HCT116 (cell line): ENCODE data around the gene NNT. TPM values are rescaled to one million over a fixed set of nuclear protein-coding genes. Genes with fewer than 3 reads are reported as not detected.
"Not testable (repeated sequence)": the region's sequence is repeated elsewhere in the genome, so short reads cannot be mapped to it uniquely, and the experiment has no call there.

Experiments used
- ATAC-seq: fragments of 200-7000 bp; cut with Tn5 transposase; 2 replicates; pipeline ENCODE4 v1.9.1; 2020; ENCODE audit warnings: mild to moderate bottlenecking, moderate library complexity
- BruUV-seq: library from RNA; stranded (reverse); fragments of 400-500 nt; replicated peaks from 2 replicates; lab custom pipeline; 2021; lab: Mats Ljungman, UMichigan
- CTCF ChIA-PET: fragments of 300-600 bp; sonication (Branson Sonifier 250); formaldehyde crosslinking; loops from one replicate; lab custom pipeline; 2021; ENCODE audit warnings: antibody characterized with exemption; lab: Charles Lee
- POLR2A ChIA-PET: fragments of 300-600, 350-600 bp; sonication (Branson Sonifier 250); formaldehyde crosslinking; loops from one replicate; lab custom pipeline; 2021; ENCODE audit warnings: antibody characterized with exemption; lab: Charles Lee
- RAD21 ChIA-PET, 2 experiments: fragments of 300-600 bp; sonication (Branson Sonifier 250); formaldehyde crosslinking; loops; one replicate each; lab custom pipeline; 2023; ENCODE audit warnings: low total read pairs in 2 of 2; ENCODE audit not compliant: uncharacterized antibody in 2 of 2, unreplicated experiment in 2 of 2, low non-redundant PET in 1 of 2; lab: Charles Lee
- DNase-seq: peaks from one replicate; pipeline ENCODE4 v3.0.0-alpha.2; 2010; ENCODE audit warnings: low read depth, low spot score
- H2AFZ ChIP-seq: fragments of 200-600 bp; shearing (Covaris generic), sonication (generic); 2 replicates; pipeline ENCODE4 v1.6.1; 2017; ENCODE audit warnings: low read depth, mixed run types, mixed read lengths, antibody characterized with exemption, low read length; ENCODE audit not compliant: poor library complexity, severe bottlenecking
- H3K27ac ChIP-seq: 2 replicates; pipeline ENCODE4 v1.5.1; 2012; ENCODE audit warnings: low read depth, low read length
- H3K27me3 ChIP-seq: fragments of 200-600 bp; sonication (generic); 2 replicates; pipeline ENCODE4 v1.6.1; 2016; ENCODE audit warnings: mixed run types, low read length, mixed read lengths; ENCODE audit not compliant: insufficient read depth
- H3K36me3 ChIP-seq, 2 experiments: fragments of 200-500 bp in 1 of 2; fragments of 200-600 bp in 1 of 2; sonication (Bioruptor generic) in 1 of 2; sonication (generic) in 1 of 2; 2 replicates each; pipeline versions ENCODE4 v1.5.1 to v1.6.1; 2014 to 2016; ENCODE audit warnings: low read length in 2 of 2, inconsistent platforms in 1 of 2, mixed read lengths in 1 of 2, mixed run types in 1 of 2; ENCODE audit not compliant: insufficient read depth in 2 of 2, control insufficient read depth in 1 of 2
- H3K4me1 ChIP-seq, 2 experiments: fragments of 200-600 bp in 1 of 2; sonication (generic) in 1 of 2; 2 replicates each; pipeline versions ENCODE4 v1.5.1 to v1.6.1; 2012 to 2017; ENCODE audit warnings: low read length in 2 of 2, inconsistent platforms in 1 of 2, mild to moderate bottlenecking in 1 of 2, mixed read lengths in 1 of 2, mixed run types in 1 of 2, moderate library complexity in 1 of 2; ENCODE audit not compliant: insufficient read depth in 2 of 2, control insufficient read depth in 1 of 2
- H3K4me2 ChIP-seq: fragments of 200-600 bp; sonication (generic); 2 replicates; pipeline ENCODE4 v1.6.1; 2017; ENCODE audit warnings: mixed run types, low read length, mixed read lengths
- H3K4me3 ChIP-seq, 2 experiments: fragments of 200-600 bp in 1 of 2; sonication (generic) in 1 of 2; replicated peaks in 1 of 2; 2 replicates each; pipeline ENCODE4 v1.5.1; 2011 to 2016; ENCODE audit warnings: low read length in 2 of 2, control low read depth in 1 of 2, low read depth in 1 of 2, mild to moderate bottlenecking in 1 of 2, mixed read lengths in 1 of 2, mixed run types in 1 of 2
- H3K79me2 ChIP-seq: fragments of 200-600 bp; sonication (generic); 2 replicates; pipeline ENCODE4 v1.6.1; 2017; ENCODE audit warnings: mild to moderate bottlenecking, mixed run types, low read length, moderate library complexity, mixed read lengths; ENCODE audit not compliant: insufficient read depth
- H3K9ac ChIP-seq: fragments of 200-600 bp; sonication (generic); 2 replicates; pipeline ENCODE4 v1.6.1; 2016; ENCODE audit warnings: low read length, mixed read lengths
- H3K9me2 ChIP-seq: fragments of 200-600 bp; sonication (generic), shearing (Covaris generic); 2 replicates; pipeline ENCODE4 v1.6.1; 2017; ENCODE audit warnings: mixed run types, mild to moderate bottlenecking, moderate library complexity; ENCODE audit not compliant: insufficient read depth
- H3K9me3 ChIP-seq, 2 experiments: fragments of 200-500 bp in 1 of 2; fragments of 200-600 bp in 1 of 2; sonication (Bioruptor generic) in 1 of 2; sonication (generic) in 1 of 2; 2 replicates each; pipeline ENCODE4 v1.6.1; 2014 to 2017; ENCODE audit warnings: low read length in 2 of 2, mixed read lengths in 2 of 2, inconsistent platforms in 1 of 2, low read depth in 1 of 2, mild to moderate bottlenecking in 1 of 2, mixed run types in 1 of 2, moderate library complexity in 1 of 2; ENCODE audit not compliant: control insufficient read depth in 1 of 2, insufficient read depth in 1 of 2
- H4K20me1 ChIP-seq: fragments of 200-600 bp; sonication (generic), shearing (Covaris generic); 2 replicates; pipeline ENCODE4 v1.6.1; 2017; ENCODE audit warnings: mixed run types, mild to moderate bottlenecking, moderate library complexity; ENCODE audit not compliant: insufficient read depth
- TCF7L2 ChIP-seq: IDR thresholded peaks from 2 replicates; pipeline ENCODE4 v1.7.0; 2011; ENCODE audit warnings: borderline replicate concordance, inconsistent platforms; ENCODE audit not compliant: insufficient read depth, insufficient read length; ENCODE audit errors: extremely low read depth
- intact Hi-C: fragments of 100-400 bp; cut with micrococcal nuclease; formaldehyde crosslinking; loops from 2 replicates; pipeline ENCODE4 v1.10.0; 2022
- total RNA-seq: library from RNA; stranded (reverse); gene quantifications from one replicate; pipeline ENCODE4 v1.2.1, GENCODE V29; 2021; ENCODE audit not compliant: unreplicated experiment

The NNT gene
- total RNA-seq, 1 experiment from 2014 or later, result 0.32 TPM

GRCh38 chr5:43664501-43665040 is 61.6 kb downstream of the NNT start (continued):
- TF ChIP-seq TCF7L2, result no peak

GRCh38 chr5:43665749-43666148 is 62.8 kb downstream of the NNT start:
- RAD21 ChIA-PET, H3K4me3 ChIP-seq, H3K9me2 ChIP-seq, H4K20me1 ChIP-seq, H3K27me3 ChIP-seq, H2AFZ ChIP-seq, H3K9ac ChIP-seq, DNase-seq, H3K4me1 ChIP-seq, H3K36me3 ChIP-seq, H3K9me3 ChIP-seq, H3K79me2 ChIP-seq, H3K27ac ChIP-seq, H3K4me2 ChIP-seq, ATAC-seq, BruUV-seq, CTCF ChIA-PET, POLR2A ChIA-PET: not testable (repeated sequence)
- intact Hi-C loops, result loop anchor here (2.0 kb wide), 1 partner anchor 159 kb away; no protein-coding TSS in a partner anchor

GRCh38 chr5:43666728-43667127 is 63.7 kb downstream of the NNT start:
- H3K9me3 ChIP-seq, H3K4me1 ChIP-seq, DNase-seq, H3K4me2 ChIP-seq, BruUV-seq, CTCF ChIA-PET, H3K9ac ChIP-seq, H3K36me3 ChIP-seq, H3K4me3 ChIP-seq, H3K27ac ChIP-seq, H3K27me3 ChIP-seq, H3K9me2 ChIP-seq, intact Hi-C loops, H3K79me2 ChIP-seq, H4K20me1 ChIP-seq, H2AFZ ChIP-seq, POLR2A ChIA-PET, ATAC-seq, RAD21 ChIA-PET: not testable (repeated sequence)

- H3K27ac ChIP-seq, POLR2A ChIA-PET, ATAC-seq, H3K4me1 ChIP-seq, H3K9me2 ChIP-seq, H4K20me1 ChIP-seq, H2AFZ ChIP-seq, RAD21 ChIA-PET, H3K9ac ChIP-seq, H3K36me3 ChIP-seq, BruUV-seq, H3K4me2 ChIP-seq, H3K9me3 ChIP-seq, H3K79me2 ChIP-seq, intact Hi-C loops, H3K4me3 ChIP-seq, DNase-seq, H3K27me3 ChIP-seq, CTCF ChIA-PET: not testable (repeated sequence)
Observed at GRCh38 chr5:43667379-43667778, 64.4 kb downstream of the NNT start.
